Measurements from ENCODE around the gene ZSCAN18. TPM values are rescaled to one million over a fixed set of nuclear protein-coding genes. Genes with fewer than 3 reads are reported as not detected.
A peak's percentile ranks its signal among the peaks of the same experiment; 100 is the strongest.
"Not testable (repeated sequence)": the region's sequence is repeated elsewhere in the genome, so short reads cannot be mapped to it uniquely, and the experiment has no call there.

Gene ZSCAN18
- 399 and 400 TPM in 2 replicates for polyA plus RNA-seq
- polyA minus RNA-seq, result 274 and 303 TPM in 2 replicates

- TF ChIP-seq CTCF (IDR thresholded peaks at IDR 0.05; ENCODE audit: poor library complexity, severe bottlenecking) (peak; percentile 16), SMC3 (conservative IDR thresholded peaks at IDR 0.05; ENCODE audit: poor library complexity) (peak; percentile 49), TAF1 (IDR thresholded peaks at IDR 0.05; ENCODE audit: low read depth) (peak; percentile 85), REST (IDR thresholded peaks at IDR 0.05; ENCODE audit: borderline replicate concordance) (peak; percentile 83), MXI1 (conservative IDR thresholded peaks at IDR 0.05; ENCODE audit: poor library complexity, severe bottlenecking) (peak; percentile 55), EP300 (conservative IDR thresholded peaks at IDR 0.05; ENCODE audit: poor library complexity, severe bottlenecking) (peak; percentile 93), EZH2 (IDR thresholded peaks at IDR 0.05; ENCODE audit: borderline replicate concordance, insufficient read depth, low read length, poor library complexity, severe bottlenecking) (no peak), POLR2AphosphoS5 (IDR thresholded peaks at IDR 0.05) (peak; percentile 95), RAD21 (conservative IDR thresholded peaks at IDR 0.05) (no peak)
- H3K27ac ChIP-seq (ENCODE audit: low read length), result peak within 1 kb of the TSS; percentile 99
- no peaks in the 10 kb centered on the region for H4K20me1 ChIP-seq (ENCODE audit: insufficient read depth)
- peak within 1 kb of the TSS; percentile 96 for H3K9ac ChIP-seq (ENCODE audit: low read length)
- H3K79me2 ChIP-seq (replicated peaks; ENCODE audit: insufficient read depth, low read length), result peaks cover 28% of the 10 kb centered on the region
- H3K27me3 ChIP-seq (ENCODE audit: insufficient read depth, low read depth, low read length), result no peaks in the 10 kb centered on the region
- H3K9me2 ChIP-seq (ENCODE audit: insufficient read depth, low read length), result no peaks in the 10 kb centered on the region
- peak within 1 kb of the TSS; percentile 88 for H3K4me2 ChIP-seq (ENCODE audit: low read length)
- H3K36me3 ChIP-seq (ENCODE audit: insufficient read depth, low read length), result peaks cover 27% of the 10 kb centered on the region
- peaks cover 2% of the 10 kb centered on the region for H3F3A ChIP-seq (ENCODE audit: insufficient read depth, low read length, poor library complexity, severe bottlenecking)
- peaks cover 39% of the 10 kb centered on the region for H3K9me3 ChIP-seq (ENCODE audit: low read length)
- peak within 1 kb of the TSS; percentile 98 for H3K4me3 ChIP-seq (ENCODE audit: low read length)
- peak within 1 kb of the TSS; percentile 74 for H2AFZ ChIP-seq (ENCODE audit: low read depth, low read length)
Observed at GRCh38 chr19:58097781-58098681, at the start of gene ZSCAN18. TSS of gene ZSCAN18 (minus strand) at chr19:58098231. CDS start at chr19:58090267, 7,964 bp downstream.

- Histone ChIP-seq H3K9me3 (ENCODE audit: low read length) (peaks cover 15% of the 10 kb centered on the region), H3K79me2 (replicated peaks; ENCODE audit: insufficient read depth, low read length) (peaks cover 39% of the 10 kb centered on the region)
- not testable (repeated sequence) for H3K27ac ChIP-seq (ENCODE audit: low read length); H2AFZ ChIP-seq (ENCODE audit: low read depth, low read length); H3K36me3 ChIP-seq (ENCODE audit: insufficient read depth, low read length); H3K4me2 ChIP-seq (ENCODE audit: low read length); H3K27me3 ChIP-seq (ENCODE audit: insufficient read depth, low read depth, low read length); H3K9me2 ChIP-seq (ENCODE audit: insufficient read depth, low read length); H4K20me1 ChIP-seq (ENCODE audit: insufficient read depth); H3F3A ChIP-seq (ENCODE audit: insufficient read depth, low read length, poor library complexity, severe bottlenecking); H3K9ac ChIP-seq (ENCODE audit: low read length); H3K4me3 ChIP-seq (ENCODE audit: low read length)
Observed at GRCh38 chr19:58147475-58147874, 49.4 kb upstream of the ZSCAN18 start.

Data from neural cell (in vitro differentiated cells).